Lower leg skin (tissue), 3 donors: Measurements from ENCODE around the gene MYO1E.

Experiments
- POLR2A ChIP-seq, 2 donors: fragments of 450-650 bp; IDR thresholded peaks; one replicate each; pipeline ENCODE4 v1.6.1; 2016 to 2017; ENCODE audit warnings: antibody characterized with exemption in 2 of 2, mild to moderate bottlenecking in 1 of 2, moderate library complexity in 1 of 2
- TF ChIP-seq, protein P1 (sequence below), 3 donors: fragments of 450-650 bp; IDR thresholded peaks; one replicate each; pipeline ENCODE4 v1.5.1; 2016; ENCODE audit warnings: antibody characterized with exemption in 3 of 3, mild to moderate bottlenecking in 3 of 3, moderate library complexity in 2 of 3

DNA sequence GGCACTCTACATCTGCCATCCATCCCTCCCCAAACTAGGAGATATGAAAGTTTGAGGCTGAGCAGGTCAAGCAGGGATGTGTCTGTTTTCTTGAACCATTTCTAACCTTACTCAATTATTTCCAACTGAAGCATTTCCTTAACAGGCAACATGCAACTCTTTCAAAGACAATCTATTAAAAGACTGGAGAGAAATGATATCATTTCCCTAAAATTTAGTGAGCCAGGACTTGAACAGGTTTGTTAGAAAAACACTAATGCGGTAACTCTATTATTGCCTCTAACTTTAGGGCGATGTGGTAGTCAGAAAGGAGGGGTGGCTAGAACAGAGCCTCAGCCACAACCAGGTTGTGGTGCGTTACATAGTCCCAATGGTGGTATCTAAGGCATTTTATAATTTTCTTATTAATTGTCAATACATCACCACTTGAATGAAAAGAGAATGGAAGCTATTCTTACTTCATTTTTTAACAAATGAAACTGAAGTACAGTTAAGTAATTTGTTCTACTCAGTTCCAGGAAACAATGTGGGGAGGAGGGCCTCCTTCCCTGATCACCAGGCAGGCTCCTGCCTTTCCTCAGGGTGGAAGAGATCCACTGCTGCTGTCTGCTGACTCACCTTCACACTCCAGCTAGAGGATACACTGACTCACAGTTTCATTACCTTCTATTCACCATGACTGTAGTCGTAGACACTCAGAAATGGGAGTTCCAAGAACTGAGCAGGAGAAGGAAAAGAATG is 22.8 kb downstream of the MYO1E start:
- TF ChIP-seq, protein P1, sequence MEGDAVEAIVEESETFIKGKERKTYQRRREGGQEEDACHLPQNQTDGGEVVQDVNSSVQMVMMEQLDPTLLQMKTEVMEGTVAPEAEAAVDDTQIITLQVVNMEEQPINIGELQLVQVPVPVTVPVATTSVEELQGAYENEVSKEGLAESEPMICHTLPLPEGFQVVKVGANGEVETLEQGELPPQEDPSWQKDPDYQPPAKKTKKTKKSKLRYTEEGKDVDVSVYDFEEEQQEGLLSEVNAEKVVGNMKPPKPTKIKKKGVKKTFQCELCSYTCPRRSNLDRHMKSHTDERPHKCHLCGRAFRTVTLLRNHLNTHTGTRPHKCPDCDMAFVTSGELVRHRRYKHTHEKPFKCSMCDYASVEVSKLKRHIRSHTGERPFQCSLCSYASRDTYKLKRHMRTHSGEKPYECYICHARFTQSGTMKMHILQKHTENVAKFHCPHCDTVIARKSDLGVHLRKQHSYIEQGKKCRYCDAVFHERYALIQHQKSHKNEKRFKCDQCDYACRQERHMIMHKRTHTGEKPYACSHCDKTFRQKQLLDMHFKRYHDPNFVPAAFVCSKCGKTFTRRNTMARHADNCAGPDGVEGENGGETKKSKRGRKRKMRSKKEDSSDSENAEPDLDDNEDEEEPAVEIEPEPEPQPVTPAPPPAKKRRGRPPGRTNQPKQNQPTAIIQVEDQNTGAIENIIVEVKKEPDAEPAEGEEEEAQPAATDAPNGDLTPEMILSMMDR (IDR thresholded peaks at IDR 0.05), result no peak
- no peak for TF ChIP-seq POLR2A (IDR thresholded peaks at IDR 0.05)
